Stimulated activated naive CD4-positive, alpha-beta T cell treated with Interleukin-2 at 50 U/mL for 16 hours (primary cell): ENCODE results near the gene NDUFB11.
A peak's percentile ranks its signal among the peaks of the same experiment; 100 is the strongest.

Experiments
- DNase-seq: peaks from one replicate; lab custom pipeline; 2025; lab: John Stamatoyannopoulos, UW

NDUFB11 gene

GRCh38 chrX:47144626-47145394 lies at the start of gene NDUFB11, which contains the start of gene RBM10:
Gene NDUFB11, minus strand, starts transcription at chrX:47144702. Its CDS starts 23 bp downstream, at chrX:47144679.
Gene RBM10, plus strand, starts transcription at chrX:47145221. Its CDS starts 2,261 bp downstream, at chrX:47147482.
- peak; percentile 91 for DNase-seq

GRCh38 chrX:47193475-47194193 lies 49.1 kb upstream of the NDUFB11 start, which contains the start of gene UBA1:
Gene UBA1, plus strand, starts transcription at chrX:47193829. Its CDS starts 4,974 bp downstream, at chrX:47198803.
- peak; percentile 89 for DNase-seq

GRCh38 chrX:47191806-47192401 lies 47.4 kb upstream of the NDUFB11 start:
- no peak for DNase-seq

GRCh38 chrX:47191331-47191730 lies 46.8 kb upstream of the NDUFB11 start:
- peak; percentile 60 for DNase-seq

- peak; percentile 80 for DNase-seq
Observed at GRCh38 chrX:47190445-47191269, 46.2 kb upstream of the NDUFB11 start.

- no peak for DNase-seq
Observed at GRCh38 chrX:47189906-47190305, 45.4 kb upstream of the NDUFB11 start.

- no peak for DNase-seq
Observed at GRCh38 chrX:47187106-47187677, 42.7 kb upstream of the NDUFB11 start.

GRCh38 chrX:47186096-47186740 lies 41.7 kb upstream of the NDUFB11 start:
- no peak for DNase-seq

- DNase-seq, result no peak
Observed at GRCh38 chrX:47185241-47185640, 40.7 kb upstream of the NDUFB11 start.

GRCh38 chrX:47184486-47184885 lies 40.0 kb upstream of the NDUFB11 start:
- DNase-seq, result no peak

- DNase-seq, result no peak
Observed at GRCh38 chrX:47182106-47182700, 37.7 kb upstream of the NDUFB11 start.

- DNase-seq, result no peak
Observed at GRCh38 chrX:47181301-47181700, 36.8 kb upstream of the NDUFB11 start.

GRCh38 chrX:47180346-47180745 lies 35.8 kb upstream of the NDUFB11 start:
- DNase-seq, result no peak

GRCh38 chrX:47179928-47180255 lies 35.4 kb upstream of the NDUFB11 start:
- no peak for DNase-seq

GRCh38 chrX:47179221-47179927 lies 34.9 kb upstream of the NDUFB11 start:
- no peak for DNase-seq

GRCh38 chrX:47178337-47178736 lies 33.8 kb upstream of the NDUFB11 start:
- DNase-seq, result no peak

GRCh38 chrX:47177079-47177478 lies 32.6 kb upstream of the NDUFB11 start:
- no peak for DNase-seq

- DNase-seq, result no peak
Observed at GRCh38 chrX:47176101-47176740, 31.7 kb upstream of the NDUFB11 start.

GRCh38 chrX:47175588-47175980 lies 31.1 kb upstream of the NDUFB11 start:
- DNase-seq, result no peak
